HG02588 (cell line): Measurements from ENCODE around the gene COL4A5.
"Not testable (repeated sequence)": the region's sequence is repeated elsewhere in the genome, so short reads cannot be mapped to it uniquely, and the experiment has no call there.

Source experiments
- ATAC-seq: cut with Tn5 transposase; IDR thresholded peaks from one replicate; pipeline ENCODE4 v1.9.1; 2021; ENCODE audit warnings: mild to moderate bottlenecking, moderate library complexity; ENCODE audit not compliant: unreplicated experiment

The COL4A5 gene

DNA sequence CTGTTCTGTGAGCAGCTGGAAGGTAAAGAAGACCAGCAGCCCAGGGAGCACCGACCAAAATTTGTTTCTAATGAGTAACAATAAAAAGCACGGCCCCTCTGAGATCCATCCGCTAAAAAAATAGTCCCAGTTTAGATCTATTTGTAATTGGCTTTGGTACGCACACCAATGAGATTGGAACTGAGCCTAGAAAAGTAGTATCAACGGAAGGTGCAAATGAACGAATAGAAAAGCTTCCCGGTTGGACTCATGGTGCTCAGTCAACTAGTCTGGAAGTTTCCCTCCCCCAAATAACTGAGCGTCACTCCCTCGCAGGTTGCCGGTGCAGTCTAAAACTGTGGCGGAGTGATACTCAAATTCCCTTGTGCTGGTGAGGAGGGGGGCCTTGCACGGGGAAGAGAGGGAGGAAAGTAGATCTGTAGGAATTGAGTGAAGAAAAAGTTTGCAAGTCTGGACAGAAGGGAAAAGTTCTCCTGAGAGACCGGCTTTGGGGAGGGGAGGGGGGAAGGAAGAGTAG lies at the start of gene COL4A5:
COL4A5 (plus strand) TSS at position 413 of the 517 bp plus-strand sequence. CDS start 288 bp downstream, outside the sequence.
- ATAC-seq, result no peak

- not testable (repeated sequence) for ATAC-seq
Observed at GRCh38 chrX:108390976-108391717, 48.5 kb upstream of the COL4A5 start.

- ATAC-seq, result no peak
Observed at GRCh38 chrX:108396188-108396891, 43.3 kb upstream of the COL4A5 start.

- no peak for ATAC-seq
Observed at GRCh38 chrX:108396986-108397385, 42.7 kb upstream of the COL4A5 start.

DNA sequence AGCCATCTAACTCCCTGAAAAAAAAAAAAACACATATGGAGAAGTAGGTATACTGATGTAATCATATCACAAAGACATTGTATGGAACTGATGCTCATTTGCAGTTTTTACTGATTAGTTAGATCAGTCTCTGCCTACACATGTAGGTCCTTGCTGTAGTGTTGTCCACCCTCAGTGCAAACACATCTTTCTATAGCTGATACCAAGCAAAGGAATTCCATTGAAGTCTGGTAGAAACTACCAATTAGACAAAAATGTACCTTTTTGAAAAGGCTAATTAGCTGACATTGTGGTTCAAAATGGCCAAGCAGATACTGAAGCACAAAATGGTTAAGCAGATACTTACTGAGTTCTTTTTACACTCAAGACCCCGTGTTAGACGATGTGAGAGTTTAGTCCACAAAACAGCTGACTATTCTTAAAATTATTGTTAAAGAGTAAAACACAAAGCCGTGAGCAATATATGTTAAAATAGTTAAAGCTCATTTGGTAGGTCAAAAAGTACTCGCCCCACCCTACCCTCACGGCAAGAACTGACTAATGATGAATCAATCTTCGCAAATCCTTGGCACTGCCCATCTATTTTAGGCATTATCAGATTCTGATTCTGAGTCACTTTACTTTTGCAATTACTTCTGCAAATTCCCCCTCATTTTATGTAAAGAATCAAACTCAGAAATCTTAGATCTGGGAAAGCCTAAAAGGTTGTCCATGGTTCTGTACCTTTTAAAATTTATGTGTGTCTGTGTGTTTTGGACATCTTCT lies 41.8 kb upstream of the COL4A5 start:
- ATAC-seq, result no peak

GRCh38 chrX:108399418-108400165 lies 40.0 kb upstream of the COL4A5 start:
- no peak for ATAC-seq

DNA sequence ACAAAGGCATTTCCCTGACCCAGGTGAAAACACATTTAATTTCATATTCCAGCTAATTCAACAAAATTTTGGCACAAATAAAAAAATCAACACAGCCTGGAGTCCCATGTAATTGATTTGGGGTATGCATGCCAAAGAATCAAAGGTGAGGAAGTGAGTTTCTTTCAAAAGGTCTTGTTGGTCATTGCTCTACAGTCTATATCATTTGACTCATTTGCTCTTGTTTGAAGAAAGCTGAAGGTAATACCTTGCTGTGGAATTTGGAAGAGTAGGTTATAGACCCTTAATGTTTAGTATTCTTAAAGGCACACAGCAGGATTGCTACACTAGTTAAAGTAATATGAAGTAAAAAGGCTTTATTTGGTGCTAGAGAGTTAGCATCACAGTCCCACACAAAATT lies 26.9 kb upstream of the COL4A5 start:
- ATAC-seq, result no peak

GRCh38 chrX:108415146-108415545 lies 24.5 kb upstream of the COL4A5 start:
- ATAC-seq, result no peak

DNA sequence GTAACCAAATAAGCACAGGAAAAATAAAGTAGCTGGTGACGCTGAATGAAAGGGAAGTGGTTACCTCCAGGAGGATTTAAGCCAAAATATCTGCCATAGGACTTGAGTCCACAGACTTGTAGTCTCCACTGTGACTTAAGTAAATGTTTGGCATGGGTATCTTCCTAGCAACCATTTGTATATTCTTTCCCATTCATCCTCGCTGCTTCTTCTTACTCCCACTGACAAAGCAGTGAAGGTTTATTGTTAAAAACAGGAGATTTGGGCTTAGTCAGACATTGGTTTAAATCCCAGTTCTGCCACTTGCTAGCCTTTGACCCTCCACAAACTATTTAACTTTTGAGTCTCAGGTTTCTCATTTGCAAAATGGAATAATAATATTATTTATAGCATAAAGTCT lies 23.7 kb upstream of the COL4A5 start:
- no peak for ATAC-seq

DNA sequence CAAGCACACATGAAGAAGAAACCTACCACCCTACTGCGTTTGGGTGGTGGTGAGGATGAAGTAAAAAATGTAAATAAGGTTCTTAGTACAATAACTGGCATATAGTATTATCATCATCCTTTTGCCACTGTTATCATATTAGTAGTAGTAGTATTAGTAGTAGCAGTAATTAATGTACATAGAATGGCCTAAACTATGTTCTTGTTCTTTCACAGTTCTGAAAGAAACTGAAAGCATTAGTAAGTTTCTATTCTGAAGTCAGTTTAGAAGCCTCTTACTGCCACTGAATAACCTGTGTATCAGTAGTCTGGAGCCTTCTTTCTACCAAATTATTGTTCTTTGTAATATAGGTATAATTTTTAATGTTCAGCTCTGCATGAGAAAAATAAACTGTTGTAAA lies 22.4 kb upstream of the COL4A5 start:
- ATAC-seq, result peak; percentile 60

DNA sequence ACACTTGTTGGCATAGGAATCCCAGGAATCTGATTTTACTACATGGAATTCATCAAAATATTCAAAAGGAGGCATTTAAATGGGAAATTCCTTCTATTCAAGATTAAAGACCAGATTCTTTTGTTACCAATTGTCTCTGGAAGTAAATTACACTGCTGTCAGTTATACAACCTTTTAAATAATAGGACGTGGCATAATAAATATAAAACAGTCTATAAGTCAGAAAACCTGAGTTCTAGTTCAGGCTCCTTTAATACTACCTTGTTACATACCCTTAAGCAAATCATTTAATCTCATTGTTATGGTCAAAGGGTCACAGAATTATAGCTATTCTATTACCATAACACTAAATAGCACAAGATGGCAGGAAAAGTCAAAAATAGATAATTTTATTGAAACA lies 20.2 kb upstream of the COL4A5 start:
- no peak for ATAC-seq

DNA sequence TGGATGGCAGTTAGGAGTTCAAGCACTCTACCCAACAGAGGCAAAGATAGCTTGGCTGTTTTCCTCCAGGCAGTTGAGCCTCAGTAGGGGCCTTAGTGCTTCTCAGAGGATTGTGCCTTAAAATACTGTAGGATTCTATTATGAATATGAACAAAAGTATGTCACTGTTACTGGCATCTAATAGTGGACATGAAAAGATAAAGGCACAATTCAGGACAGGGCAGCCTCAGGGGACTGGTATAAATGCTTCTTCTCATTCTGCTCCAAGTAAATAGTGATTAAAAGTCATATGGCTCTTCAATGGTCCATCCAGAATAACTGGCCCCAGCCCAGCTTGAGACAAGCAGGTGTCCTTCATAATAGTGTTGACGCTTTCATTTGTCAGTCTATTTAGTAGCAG lies 19.2 kb upstream of the COL4A5 start:
- ATAC-seq, result no peak

DNA sequence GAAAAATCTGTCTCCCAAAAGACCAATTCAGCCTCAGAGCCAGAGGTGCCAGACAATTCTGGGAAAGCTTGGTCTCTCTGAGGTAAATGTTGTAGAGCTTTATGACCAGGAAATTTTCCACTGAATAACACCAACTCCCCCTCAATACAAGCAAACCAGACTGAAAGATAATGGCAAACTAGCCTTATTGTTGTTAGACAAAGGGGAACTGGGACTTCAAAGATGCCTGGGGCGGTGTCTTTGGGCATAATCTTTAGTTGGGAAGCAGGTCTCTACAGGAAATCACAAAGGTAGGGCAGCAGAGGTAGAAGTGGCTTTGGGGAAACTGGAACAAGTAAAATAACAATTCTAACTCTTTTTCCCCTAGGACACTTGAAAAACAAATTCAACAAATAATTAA lies 13.4 kb upstream of the COL4A5 start:
- ATAC-seq, result no peak

GRCh38 chrX:108435261-108435660 lies 4.4 kb upstream of the COL4A5 start:
- no peak for ATAC-seq

GRCh38 chrX:108437349-108438109 lies 2.1 kb upstream of the COL4A5 start:
- ATAC-seq, result no peak

GRCh38 chrX:108438110-108438623 lies 1.5 kb upstream of the COL4A5 start, which contains the start of gene COL4A6:
TSS of gene COL4A6 (minus strand) at chrX:108438422. CDS start at chrX:108438196, 226 bp downstream.
- ATAC-seq, result no peak

DNA sequence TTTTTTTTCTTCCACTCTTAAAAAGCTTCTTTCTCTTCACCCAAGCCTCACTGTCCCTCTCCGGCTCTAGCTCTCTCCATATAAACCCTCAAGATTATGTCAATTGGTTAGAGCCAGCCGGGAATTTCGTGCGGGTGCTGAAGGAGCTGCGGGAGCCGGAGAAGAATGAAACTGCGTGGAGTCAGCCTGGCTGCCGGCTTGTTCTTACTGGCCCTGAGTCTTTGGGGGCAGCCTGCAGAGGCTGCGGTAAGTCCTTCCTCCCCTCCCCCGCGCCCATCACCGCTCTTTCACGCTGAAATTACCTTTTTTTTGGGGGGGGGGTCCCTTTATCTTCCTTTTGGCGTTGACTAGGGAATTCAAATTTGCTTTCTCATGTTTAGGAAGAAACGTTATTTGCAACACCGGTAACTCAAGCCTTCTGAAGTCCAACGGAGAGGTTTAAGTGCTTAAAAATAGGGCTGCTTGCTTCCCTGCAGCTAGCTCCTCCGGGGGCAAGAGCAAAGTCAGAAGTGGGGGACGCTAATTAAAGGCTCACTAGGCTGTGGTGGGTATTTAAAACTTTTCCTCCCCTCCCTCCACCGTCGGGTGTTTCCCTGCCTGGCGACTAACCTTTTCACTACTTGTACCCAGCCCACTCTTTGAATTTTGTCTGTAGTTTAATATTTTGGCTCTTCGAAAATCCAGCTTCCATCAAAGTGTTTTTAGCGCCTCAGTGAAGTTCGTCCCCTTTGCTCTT lies 491 bp downstream of the COL4A5 start:
- ATAC-seq, result no peak

- no peak for ATAC-seq
Observed at GRCh38 chrX:108442901-108443464, 3.3 kb downstream of the COL4A5 start.

- ATAC-seq, result no peak
Observed at GRCh38 chrX:108447303-108447702, 7.7 kb downstream of the COL4A5 start.
